ENCODE data around the gene TMEM82. TPM values are rescaled to one million over a fixed set of nuclear protein-coding genes. Genes with fewer than 3 reads are reported as not detected.

The TMEM82 gene
- total RNA-seq, 2 donors from 2014 or later: not detected

DNA sequence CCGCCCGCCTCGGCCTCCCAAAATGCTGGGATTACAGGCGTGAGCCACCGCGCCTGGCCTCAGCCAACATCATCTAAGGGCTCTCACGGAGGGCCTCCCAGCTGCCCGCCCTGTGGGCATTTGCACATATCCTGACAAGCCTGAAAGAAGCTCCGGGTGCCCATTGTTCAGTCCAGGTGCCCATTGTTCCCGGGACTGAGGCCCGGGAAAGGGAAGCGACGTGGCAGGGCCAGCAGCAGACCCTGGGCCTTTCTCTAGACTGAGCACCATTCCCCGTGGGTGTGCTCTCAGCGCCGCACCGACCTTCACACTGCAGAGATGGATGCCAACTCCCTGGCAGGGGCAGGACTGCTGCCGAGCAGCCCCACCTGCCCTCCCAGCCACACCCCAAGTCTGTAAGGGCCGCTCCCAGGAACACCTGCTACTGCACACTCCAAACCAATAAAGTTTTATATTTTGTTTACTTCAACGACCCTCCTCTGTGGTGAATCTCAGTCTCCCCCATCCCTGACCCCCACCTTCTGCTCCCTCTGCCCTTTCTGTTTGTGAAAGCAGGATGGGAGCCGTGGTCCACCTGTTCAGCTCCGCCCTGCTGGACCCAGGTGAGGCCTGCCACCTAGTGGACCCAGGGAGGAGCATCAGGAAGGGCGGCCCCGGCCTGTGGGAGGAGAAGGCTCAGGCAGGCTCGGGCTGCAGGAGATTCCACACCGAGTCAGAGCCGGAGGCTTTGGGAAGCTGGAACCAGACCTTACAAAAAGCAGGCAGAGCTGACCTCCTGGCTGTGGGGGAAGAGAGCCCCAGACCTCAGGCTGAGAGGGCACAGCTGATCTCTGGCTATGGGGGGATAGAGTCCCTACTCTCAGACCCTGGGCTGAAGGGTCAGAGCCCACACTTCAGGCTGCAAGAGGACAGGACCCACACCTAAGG lies 1.1 kb upstream of the TMEM82 start:
- H3K36me3 Mint-ChIP-seq: no peaks in the 10 kb centered on the region

DNA sequence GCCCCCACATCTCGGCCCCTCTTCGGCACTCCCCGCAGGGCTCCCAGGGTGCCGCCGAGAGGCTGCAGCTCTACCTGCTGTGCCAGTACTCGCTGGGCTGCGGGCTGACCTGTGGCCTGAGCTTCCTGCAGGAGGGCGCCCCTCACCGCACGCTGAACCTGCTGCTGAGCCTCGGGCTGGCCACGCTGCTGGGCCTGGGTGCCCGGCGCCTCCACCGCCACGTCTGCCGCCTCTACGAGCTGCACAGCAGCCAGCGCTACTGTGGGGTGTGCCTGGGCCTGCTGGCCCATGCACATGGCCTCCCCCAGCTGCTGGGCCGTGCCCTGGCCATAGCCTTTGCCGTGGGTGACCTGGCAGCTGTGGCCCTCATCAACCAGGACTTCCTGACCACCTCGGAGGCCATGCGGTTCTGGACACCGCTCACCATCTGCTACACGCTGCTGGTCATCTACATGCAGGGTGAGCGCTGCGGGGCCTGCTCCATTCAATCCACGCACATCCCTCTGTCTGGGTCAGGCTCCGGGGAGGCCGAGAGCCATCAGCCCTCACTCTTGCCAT lies 1.9 kb downstream of the TMEM82 start:
- ATAC-seq (no peak), DNase-seq (ENCODE audit: low spot score in 2 of 2) (no peak)
- Mint-ChIP-seq H3K27ac (peak overlapping the region; percentile 29 to 77), H3K36me3 (no peaks in the 10 kb centered on the region), H3K9me3 (no peaks in the 10 kb centered on the region)

More for the DNA sequence above, 1.1 kb upstream of the TMEM82 start:
- peak; percentile 66 to 82 for DNase-seq (ENCODE audit: low spot score in 2 of 2)
- ATAC-seq: peak; percentile 84 to 92
- no peak overlapping the region for H3K27ac Mint-ChIP-seq
- H3K9me3 Mint-ChIP-seq: no peaks in the 10 kb centered on the region

DNA sequence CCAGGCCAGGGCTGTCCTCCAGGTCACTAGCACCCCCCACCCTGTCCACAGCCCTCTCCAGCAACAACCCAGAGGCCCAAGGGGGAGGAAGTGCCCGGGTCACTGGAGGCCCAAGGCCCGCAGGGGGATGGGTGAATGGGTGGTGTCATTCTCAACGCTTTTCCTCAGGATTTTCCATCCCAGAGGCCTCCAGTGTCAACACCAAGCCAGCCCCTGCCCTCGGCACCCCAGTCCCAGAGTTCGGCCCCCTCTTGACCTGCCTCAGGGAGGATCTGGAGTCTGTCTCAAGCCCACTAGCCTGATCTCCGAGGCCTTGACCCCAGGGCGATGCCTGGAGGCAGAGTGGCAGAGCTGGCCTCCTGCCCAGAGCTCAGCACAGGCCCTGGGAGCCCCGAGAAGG lies 5.1 kb downstream of the TMEM82 start:
- H3K36me3 Mint-ChIP-seq: no peaks in the 10 kb centered on the region
- DNase-seq (ENCODE audit: low spot score in 2 of 2): no peak
- H3K27ac Mint-ChIP-seq: no peak overlapping the region
- ATAC-seq: no peak
- no peaks in the 10 kb centered on the region for H3K9me3 Mint-ChIP-seq

DNA sequence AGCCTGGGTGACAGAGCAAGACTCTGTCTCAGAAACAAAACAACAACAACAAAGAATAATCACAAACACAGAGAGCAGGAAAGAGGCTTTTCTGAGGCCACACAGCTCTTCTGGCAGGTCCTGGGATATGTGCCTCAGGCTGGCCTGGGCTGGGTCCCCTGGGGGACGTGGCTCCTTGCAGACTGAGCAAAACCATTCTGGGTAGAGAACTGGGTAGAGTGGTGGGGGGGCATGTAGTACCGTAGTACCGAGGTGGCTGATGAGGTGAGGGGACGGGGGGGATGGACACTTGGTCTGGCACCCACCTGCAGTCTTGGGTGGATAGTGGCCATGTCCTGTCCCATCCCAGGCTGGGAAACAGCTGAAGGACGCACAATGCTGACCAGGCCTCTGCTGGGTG lies 6.0 kb downstream of the TMEM82 start:
- H3K36me3 Mint-ChIP-seq: no peaks in the 10 kb centered on the region
- H3K9me3 Mint-ChIP-seq: no peaks in the 10 kb centered on the region
- ATAC-seq: no peak
- DNase-seq (ENCODE audit: low spot score in 2 of 2): no peak
- H3K27ac Mint-ChIP-seq: no peak overlapping the region

DNA sequence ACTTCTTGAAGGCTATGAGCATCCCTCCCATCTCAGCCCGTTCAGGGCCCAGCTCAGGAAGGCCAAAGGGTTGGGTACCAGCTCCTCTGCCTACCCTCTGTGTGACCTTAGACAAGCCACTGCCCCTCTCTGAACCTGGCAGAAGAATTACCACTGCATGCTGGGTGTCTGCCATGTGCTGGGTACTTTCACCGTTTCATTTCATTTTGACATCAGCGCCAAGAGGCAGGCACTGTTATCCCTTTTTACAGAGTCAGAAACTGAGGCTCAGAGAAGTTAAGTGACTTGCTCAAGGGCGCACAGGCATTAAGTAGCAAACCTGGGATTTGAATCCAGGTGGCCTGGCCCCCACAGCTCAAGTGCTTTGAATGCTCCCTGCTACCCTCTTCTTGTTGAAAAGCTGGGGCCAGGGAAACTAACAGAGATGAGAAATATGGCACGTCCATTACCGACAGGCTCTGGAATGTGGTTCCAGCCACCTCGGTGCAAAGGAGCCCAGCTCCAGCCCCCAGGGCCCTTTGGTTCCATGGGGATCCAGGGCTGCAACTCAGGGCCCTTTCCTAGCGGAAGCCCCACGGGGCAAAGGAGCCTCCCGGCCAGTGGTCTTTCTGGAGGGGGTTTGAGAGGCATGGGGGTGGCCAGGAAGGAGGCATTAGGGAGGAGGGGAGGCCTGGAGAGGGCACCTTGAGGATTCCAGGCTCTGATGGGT lies 6.5 kb downstream of the TMEM82 start:
- no peak overlapping the region for H3K27ac Mint-ChIP-seq
- H3K9me3 Mint-ChIP-seq: no peaks in the 10 kb centered on the region
- ATAC-seq (no peak), DNase-seq (ENCODE audit: low spot score in 2 of 2) (no peak)
- no peaks in the 10 kb centered on the region for H3K36me3 Mint-ChIP-seq

DNA sequence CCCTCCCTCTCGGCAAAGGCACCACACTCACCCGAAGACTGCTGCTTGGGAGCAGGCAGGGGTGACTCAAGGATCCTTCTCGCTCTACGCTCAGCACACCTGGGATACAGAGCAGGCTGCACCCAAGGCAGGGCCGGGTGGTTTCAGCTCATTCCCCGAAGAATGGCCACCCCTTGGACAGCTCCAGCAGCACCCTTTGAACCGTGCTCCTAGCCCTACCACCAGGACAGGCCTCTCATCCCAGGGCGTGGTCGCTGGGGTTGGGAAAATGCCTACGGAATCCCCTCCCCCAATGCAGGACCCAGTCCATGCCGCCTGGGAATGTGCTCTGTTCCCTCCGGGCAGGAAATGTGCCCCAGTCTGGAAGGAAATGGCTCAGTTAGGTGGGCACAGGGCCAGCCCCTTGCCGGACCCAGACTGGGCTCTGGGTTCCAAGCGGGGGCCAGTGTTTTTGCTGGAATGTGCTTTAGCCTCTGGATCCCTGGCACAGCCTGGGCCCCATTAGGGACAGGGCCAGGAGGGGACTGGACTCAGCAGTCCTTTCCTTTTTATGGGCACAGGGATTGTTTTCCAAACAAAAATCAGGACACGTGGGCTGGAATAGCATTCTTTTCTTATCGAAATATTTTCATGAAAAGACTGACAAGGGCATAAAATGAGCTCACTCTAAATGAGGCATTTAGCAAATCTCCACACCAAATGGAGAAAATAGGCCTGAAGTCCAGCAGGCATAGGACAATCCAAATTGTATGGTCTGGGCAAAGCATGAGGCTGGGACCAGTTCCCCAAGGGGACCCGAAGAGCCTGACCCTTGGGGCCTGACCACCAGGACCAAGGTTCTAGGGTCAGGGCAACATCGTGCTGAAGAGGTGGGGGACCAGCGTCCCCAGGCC lies 7.3 kb downstream of the TMEM82 start:
- Mint-ChIP-seq H3K27ac (no peak overlapping the region), H3K36me3 (no peaks in the 10 kb centered on the region), H3K9me3 (no peaks in the 10 kb centered on the region)
- ATAC-seq (no peak), DNase-seq (ENCODE audit: low spot score in 2 of 2) (no peak)

DNA sequence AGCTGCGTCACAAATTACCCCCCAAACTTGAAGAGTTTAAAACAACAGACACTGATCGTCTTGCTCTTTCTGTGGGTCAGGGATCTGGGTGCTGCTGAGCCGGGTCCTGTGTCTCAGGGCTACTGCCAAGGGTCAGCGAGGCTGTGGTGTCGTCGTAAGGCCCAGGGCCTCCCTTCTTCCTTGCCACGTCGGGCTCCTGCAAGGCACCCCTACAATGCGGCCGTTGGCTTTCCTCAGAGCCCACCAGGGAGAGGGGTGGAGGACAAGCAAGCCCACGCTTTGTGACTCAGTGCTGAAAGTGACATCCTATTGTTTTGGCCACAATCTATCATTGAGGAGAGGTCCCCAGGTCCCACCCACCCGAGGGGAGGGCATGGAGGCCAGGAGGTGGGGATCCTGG lies 8.6 kb downstream of the TMEM82 start:
- Mint-ChIP-seq H3K36me3 (no peaks in the 10 kb centered on the region), H3K27ac (no peak overlapping the region), H3K9me3 (no peaks in the 10 kb centered on the region)
- DNase-seq (ENCODE audit: low spot score in 2 of 2) (no peak), ATAC-seq (no peak)

DNA sequence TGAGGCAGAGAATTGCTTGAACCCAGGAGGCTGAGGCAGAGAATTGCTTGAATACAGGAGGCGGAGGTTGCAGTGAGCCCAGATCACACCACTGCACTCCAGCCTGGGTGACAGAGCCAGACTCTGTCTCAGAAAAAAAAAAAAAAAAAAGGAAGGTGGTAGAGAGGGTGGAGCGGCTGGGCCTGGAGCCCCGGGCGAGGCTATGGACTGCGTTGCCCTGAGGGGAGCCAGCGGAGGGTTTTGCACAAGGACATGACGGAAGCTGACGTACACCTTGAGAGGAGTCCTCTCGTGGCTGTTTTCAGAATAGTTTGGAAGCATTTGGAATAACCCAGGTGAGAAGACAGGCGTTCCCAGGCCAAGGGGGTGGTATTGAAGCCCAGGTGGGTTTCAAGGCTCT lies 9.4 kb downstream of the TMEM82 start:
- no peak overlapping the region for H3K27ac Mint-ChIP-seq
- no peaks in the 10 kb centered on the region for H3K36me3 Mint-ChIP-seq
- H3K9me3 Mint-ChIP-seq: no peaks in the 10 kb centered on the region
- ATAC-seq (no peak), DNase-seq (ENCODE audit: low spot score in 2 of 2) (no peak)

DNA sequence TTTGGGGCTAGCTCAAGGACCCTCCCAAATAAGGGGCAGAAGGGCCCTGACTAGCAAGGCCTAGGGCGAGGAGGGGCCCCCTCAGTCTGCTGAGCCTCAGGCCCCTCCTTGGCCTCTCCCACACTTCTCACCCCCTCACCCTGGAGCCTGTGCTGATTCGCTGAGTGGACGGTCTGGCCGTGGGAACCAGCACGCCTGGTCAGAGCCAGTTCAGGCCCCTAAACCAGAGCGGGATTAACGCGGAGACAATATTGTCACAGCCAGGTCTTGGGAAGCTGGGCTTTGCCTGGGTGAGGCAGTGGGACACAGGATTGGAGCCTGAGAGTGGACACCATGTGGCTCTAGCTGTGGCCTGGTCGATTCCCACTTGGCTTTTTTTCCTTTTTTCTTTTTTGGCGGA lies 11.5 kb downstream of the TMEM82 start:
- DNase-seq (ENCODE audit: low spot score in 2 of 2) (no peak), ATAC-seq (no peak)
- Mint-ChIP-seq H3K36me3 (no peaks in the 10 kb centered on the region), H3K9me3 (no peaks in the 10 kb centered on the region), H3K27ac (no peak overlapping the region)

DNA sequence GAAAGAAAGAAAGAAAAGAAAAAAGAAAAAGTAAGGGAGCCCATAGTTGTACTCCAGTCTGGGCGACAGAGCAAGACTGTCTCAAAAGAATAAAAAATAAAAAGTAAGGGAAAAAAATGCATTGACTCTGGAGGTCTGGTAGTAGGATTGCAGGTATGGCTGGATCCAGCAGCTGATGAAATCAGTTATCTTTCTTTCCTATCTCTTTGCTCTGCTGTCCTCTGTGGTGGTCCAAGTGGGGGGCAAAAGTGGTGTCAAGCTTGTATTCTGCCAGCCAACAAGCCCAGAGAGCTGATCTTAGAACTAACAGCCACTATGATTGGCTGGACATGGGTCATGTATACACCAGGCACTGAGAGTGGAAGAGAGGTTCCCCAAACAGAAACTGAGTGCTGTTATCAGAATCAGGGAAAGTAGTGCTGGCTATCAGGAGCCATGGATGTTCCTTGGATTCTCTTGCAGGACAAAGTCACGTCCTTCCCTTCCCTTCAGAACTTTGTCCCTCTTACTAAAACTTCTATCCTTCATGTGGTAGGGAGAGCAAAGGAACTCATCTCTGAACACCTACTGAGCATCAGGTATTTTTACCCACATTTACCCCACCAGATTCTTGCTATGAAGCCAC lies 12.8 kb downstream of the TMEM82 start:
- DNase-seq (ENCODE audit: low spot score in 2 of 2) (no peak), ATAC-seq (no peak)
- Mint-ChIP-seq H3K27ac (no peak overlapping the region), H3K36me3 (no peaks in the 10 kb centered on the region), H3K9me3 (no peaks in the 10 kb centered on the region)

DNA sequence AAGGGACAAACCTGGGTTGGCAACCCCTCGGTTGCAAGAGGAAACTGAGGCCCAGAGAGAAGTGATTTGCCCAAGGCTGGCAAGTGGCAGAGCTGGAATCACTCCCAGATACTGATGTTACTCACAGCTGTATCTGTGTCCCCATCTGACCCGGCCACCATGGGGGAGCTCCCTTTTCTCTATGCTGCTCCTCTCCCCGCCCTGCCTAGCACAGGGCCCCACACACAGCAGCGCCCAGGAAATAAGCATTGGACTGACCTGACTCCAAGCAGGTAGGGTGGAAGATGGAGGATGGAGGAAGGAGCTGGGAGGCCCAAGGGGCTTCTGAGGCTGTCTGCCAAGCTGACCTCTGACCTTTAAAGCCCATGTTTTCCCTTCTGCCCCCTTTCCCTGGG lies 13.3 kb downstream of the TMEM82 start:
- Mint-ChIP-seq H3K36me3 (no peaks in the 10 kb centered on the region), H3K27ac (no peak overlapping the region), H3K9me3 (no peaks in the 10 kb centered on the region)
- no peak for DNase-seq (ENCODE audit: low spot score in 2 of 2)
- no peak for ATAC-seq

DNA sequence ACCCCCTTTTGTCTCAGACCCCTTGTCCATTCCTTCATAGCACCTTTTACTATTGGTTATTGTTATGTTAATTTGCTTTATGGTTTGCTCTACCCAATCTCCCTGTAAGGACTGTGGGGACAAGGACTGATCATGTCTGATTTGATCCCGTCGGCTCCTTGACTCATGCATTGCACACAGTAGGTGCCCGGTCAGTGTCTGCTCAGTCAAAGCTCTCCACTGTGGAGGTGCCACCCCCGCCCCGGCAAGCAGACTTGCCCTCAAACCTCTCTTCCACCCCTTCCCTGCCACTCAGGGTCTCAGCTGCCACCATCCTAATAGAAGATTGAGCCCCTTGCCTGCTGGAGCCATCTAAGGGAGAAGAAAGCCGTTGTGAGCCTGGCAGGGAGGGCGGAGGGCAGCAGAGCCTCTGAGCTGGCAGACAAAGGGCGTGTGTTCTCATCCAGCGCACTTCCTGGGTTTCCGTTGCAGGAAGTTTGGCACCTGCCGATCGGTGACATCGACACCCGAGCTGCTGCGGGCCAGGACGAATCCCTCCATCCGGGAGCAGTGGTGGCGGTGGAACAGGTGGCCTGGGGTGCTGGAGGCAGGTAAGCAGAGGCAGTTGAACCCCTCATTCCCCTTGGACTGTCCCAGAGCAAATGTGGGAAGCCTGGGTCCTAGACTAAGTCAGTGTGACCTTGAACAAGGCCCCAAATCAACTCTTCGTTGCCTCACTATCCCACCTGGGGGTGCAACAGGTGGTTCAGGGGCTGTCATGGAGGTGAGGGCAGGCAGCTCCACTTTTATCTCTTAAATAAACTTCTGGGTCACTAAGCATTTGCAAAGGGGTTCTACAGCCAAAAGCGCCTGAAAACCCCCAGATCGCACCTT lies 14.1 kb downstream of the TMEM82 start:
- ATAC-seq (peak in 1 of 2 donors; percentile 52), DNase-seq (ENCODE audit: low spot score in 2 of 2) (no peak)
- Mint-ChIP-seq H3K9me3 (no peaks in the 10 kb centered on the region), H3K27ac (no peak overlapping the region), H3K36me3 (no peaks in the 10 kb centered on the region)

DNA sequence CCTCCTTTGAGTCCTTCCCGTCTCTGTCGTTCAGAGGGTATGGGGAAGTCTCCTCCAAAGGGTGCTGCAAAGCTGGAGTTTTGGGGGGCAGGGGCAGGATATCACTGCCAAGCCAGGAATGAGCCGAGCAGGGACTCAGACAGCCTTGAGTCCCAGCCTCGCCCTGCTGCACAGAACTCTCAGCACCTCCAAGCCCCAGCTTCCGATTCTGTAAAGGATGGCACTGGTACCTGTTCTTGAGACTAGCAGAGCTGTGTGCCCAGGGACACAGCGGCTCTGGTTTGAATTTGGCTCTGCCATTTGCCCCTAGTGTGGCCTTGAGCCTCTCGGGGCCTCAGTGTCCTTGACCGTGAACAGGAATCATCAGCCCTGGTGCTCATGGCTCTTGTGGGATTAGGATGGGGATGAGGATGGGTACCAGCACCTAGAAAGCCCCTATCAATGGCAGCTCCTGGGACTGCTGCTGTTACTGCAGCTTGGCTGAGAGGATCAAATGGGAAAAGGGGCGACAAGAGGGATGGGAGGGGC lies 14.8 kb downstream of the TMEM82 start:
- DNase-seq (ENCODE audit: low spot score in 2 of 2): no peak
- no peaks in the 10 kb centered on the region for H3K9me3 Mint-ChIP-seq
- no peaks in the 10 kb centered on the region for H3K36me3 Mint-ChIP-seq
- H3K27ac Mint-ChIP-seq: no peak overlapping the region
- ATAC-seq: no peak

DNA sequence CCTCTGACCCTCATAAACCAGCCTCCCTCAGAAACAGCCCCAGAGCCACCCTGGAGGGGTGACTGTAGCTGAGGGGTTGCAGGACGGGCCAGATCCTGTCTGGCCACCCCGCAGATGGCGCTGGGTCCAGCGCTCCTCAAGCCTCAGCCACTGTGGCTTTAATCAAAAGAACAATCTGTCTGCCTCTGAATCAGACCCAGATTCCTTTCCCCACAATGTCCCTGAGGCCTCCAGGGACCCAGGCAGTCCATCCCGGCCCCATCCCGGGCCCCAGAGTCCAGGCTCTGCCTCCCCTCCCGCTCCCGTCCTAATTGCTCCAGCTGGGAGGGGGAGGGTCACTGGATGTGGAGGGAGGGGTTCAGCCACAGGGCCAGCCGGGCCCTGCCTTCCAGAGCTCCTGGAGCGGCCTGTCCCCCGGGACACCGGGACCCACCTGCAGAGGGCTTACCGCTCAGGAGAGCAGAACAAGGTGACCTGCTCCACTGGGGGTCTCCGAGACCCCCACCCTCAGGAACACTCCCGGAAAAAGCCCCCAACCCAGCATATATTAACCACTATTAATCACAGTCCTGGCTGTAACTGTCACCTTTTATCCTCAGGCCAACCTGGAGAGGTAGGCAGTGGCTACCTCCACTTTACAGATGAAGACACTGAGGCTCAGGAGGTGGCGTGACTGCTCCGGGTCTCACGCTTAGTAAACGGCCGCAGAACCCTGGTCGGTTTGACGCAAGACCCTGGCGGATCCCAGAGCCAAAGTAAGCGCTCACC lies 15.5 kb downstream of the TMEM82 start:
- no peaks in the 10 kb centered on the region for H3K36me3 Mint-ChIP-seq
- no peak for ATAC-seq
- no peak overlapping the region for H3K27ac Mint-ChIP-seq
- H3K9me3 Mint-ChIP-seq: no peaks in the 10 kb centered on the region
- no peak for DNase-seq (ENCODE audit: low spot score in 2 of 2)
